NCI-H69 (cell line): ENCODE results near the gene ANP32D.
"Not testable (repeated sequence)": the region's sequence is repeated elsewhere in the genome, so short reads cannot be mapped to it uniquely, and the experiment has no call there.

Experiments used
- DNase-seq: peaks from one replicate; lab custom pipeline; 2025; lab: John Stamatoyannopoulos, UW

ANP32D gene

DNA sequence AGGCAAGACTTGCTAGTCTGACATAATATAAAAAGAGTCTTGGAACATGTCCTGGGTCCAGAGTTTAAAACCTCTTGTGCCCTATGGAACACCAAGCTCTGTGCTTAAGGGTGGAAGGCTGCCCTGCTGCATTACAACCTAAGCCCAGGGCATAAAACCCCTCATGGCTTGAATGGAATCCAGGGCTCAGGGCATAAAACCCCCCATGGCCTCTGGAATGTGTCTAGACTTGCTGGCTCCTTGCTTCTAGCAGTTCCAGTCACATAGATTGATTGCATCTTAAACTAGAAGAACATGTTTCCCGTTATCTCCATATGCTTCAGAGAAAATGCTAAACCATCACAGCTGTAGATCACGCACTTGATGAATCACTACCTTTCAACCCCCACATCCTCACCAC is 34.5 kb downstream of the ANP32D start:
- DNase-seq = not testable (repeated sequence)

DNA sequence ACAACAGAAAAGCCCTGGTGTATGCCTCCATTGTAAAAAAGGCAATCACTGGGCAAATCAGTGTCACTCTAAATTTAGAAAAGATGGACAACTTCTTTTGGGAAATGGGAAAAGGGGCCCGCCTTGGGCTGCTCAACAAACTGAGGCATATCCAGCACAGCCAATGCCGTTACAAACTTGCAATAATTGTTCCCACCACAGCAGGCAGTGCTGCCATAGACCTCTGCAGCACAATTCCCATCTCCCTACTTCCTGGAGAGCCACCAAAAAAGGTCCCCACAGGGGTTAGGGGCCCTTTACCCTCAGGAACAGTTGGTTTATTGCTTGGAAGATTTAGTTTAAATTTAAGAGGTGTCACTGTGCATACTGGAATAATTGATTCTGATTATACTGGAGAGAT is 36.6 kb downstream of the ANP32D start:
- no peak for DNase-seq

DNA sequence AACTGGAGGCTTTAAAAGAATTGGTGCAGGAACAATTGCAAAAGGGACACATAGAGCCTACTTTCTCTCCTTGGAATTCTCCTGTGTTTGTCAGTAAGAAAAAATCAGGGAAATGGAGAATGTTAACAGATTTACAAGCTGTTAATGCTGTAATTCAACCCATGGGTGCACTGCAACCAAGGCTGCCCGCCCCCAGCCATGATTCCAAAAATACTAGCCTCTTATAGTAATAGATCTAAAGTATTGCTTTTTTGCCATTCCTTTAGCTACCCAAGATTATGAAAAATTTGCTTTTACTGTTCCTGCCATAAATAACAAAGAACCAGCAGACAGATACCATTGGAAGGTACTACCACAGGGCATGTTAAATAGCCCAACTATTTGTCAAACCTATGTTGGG is 37.8 kb downstream of the ANP32D start:
- no peak for DNase-seq

DNA sequence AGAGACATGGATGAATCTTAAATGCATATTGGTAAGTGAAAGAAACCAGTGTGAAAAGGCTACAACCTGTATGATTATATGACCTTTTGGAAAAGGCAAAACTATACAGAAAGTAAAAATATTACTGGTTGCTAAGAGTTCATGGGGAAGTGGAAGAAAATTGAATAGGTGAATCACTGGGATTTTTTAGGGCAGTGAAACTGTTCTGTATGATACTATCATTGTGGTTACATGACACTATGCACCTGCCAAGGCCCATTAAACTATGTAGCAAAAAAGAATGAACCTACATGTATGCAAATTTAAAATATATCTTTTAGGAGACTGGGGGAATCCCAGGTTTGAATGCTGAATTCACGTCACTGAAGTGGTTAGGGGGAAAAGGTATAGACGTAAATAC is 40.5 kb downstream of the ANP32D start:
- no peak for DNase-seq

DNA sequence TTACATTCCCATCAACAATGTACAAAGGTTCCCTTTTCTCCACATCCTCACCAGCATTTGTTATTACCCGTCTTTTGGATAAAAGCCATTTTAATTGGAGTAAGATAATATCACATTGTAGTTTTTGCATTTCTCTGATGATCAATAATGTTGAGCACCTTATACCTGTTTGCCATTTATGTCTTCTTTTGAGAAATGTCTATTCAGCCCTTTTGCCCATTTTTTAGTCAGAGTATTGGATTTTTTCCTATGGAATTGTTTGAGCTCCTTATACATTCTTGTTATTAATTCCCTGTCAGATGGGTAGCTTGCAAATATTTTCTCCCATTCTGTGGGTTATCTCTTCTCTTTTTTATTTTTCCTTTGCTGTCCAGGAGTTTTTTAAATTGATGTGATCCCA is 42.4 kb downstream of the ANP32D start:
- no peak for DNase-seq

DNA sequence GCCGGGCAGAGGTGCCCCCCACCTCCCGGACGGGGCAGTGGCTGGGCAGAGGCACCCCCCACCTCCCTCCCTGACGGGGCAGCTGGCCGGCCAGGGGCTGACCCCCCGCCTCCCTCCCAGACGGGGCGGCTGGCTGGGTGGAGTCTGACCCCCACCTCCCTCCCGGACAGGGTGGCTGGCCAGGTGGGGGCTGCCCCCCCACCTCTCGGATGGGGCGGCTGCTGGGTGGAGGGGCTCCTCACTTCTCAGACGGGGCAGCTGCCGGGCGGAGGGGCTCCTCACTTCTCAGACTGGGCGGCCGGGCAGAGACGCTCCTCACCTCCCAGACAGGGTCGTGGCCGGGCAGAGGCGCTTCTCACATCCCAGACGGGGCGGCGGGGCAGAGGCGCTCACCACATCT is 48.0 kb downstream of the ANP32D start:
- DNase-seq = not testable (repeated sequence)
